PC-9 (cell line): ENCODE measurements around the gene FAM114A1. TPM values are rescaled to one million over a fixed set of nuclear protein-coding genes. Genes with fewer than 3 reads are reported as not detected.

ENCODE experiments used
- BruUV-seq: library from RNA; stranded (reverse); fragments of 400-500 nt; replicated peaks from 2 replicates; lab custom pipeline; 2021; lab: Mats Ljungman, UMichigan
- CTCF ChIA-PET: fragments of 300-600 bp; sonication (Branson Sonifier 250); formaldehyde crosslinking; loops from one replicate; lab custom pipeline; 2022; ENCODE audit warnings: antibody characterized with exemption; lab: Charles Lee
- POLR2A ChIA-PET: fragments of 300-600 bp; sonication (Branson Sonifier 250); formaldehyde crosslinking; loops from one replicate; lab custom pipeline; 2022; ENCODE audit warnings: antibody characterized with exemption; ENCODE audit not compliant: unreplicated experiment; lab: Charles Lee
- DNase-seq, 2 experiments: peaks; one replicate each; pipeline versions ENCODE4 v3.0.0 to v3.0.0-alpha.2; 2015 to 2022; ENCODE audit warnings: mixed read lengths in 1 of 2
- H2AFZ ChIP-seq: fragments of 200-600 bp; sonication (generic); 2 replicates; pipeline ENCODE4 v1.8.1; 2017; ENCODE audit warnings: antibody characterized with exemption
- H3F3A ChIP-seq: fragments of 200-600 bp; sonication (generic); 2 replicates; pipeline ENCODE4 v1.8.1; 2017; ENCODE audit warnings: antibody characterized with exemption, mild to moderate bottlenecking, low read depth; ENCODE audit not compliant: insufficient read depth
- H3K27ac ChIP-seq: fragments of 200-600 bp; sonication (generic); 2 replicates; pipeline ENCODE4 v1.6.1; 2016; ENCODE audit warnings: mixed run types
- H3K27me3 ChIP-seq: fragments of 200-600 bp; sonication (generic); 2 replicates; pipeline ENCODE4 v1.6.1; 2016; ENCODE audit warnings: low read depth, mixed run types; ENCODE audit not compliant: insufficient read depth
- H3K36me3 ChIP-seq: fragments of 200-600 bp; sonication (generic); 2 replicates; pipeline ENCODE4 v1.6.1; 2016; ENCODE audit warnings: low read depth, mixed run types
- H3K4me1 ChIP-seq: fragments of 200-600 bp; sonication (generic); replicated peaks from 2 replicates; pipeline ENCODE4 v1.6.1; 2016; ENCODE audit warnings: mixed run types; ENCODE audit not compliant: insufficient read depth
- H3K4me2 ChIP-seq: fragments of 200-600 bp; sonication (generic); 2 replicates; pipeline ENCODE4 v1.6.1; 2017; ENCODE audit warnings: mixed run types
- H3K4me3 ChIP-seq: fragments of 200-600 bp; sonication (generic); 2 replicates; pipeline ENCODE4 v1.6.1; 2016; ENCODE audit warnings: mixed run types
- H3K79me2 ChIP-seq: fragments of 200-600 bp; sonication (generic); 2 replicates; pipeline ENCODE4 v1.6.1; 2017; ENCODE audit warnings: low read depth, mixed run types
- H3K9me2 ChIP-seq: fragments of 200-600 bp; sonication (generic); 2 replicates; pipeline ENCODE4 v1.8.1; 2017; ENCODE audit warnings: mild to moderate bottlenecking; ENCODE audit not compliant: insufficient read depth
- H3K9me3 ChIP-seq: fragments of 200-600 bp; sonication (generic); 2 replicates; pipeline ENCODE4 v1.8.1; 2016; ENCODE audit warnings: low read depth; ENCODE audit not compliant: insufficient read depth
- H4K20me1 ChIP-seq: fragments of 200-600 bp; sonication (generic); 2 replicates; pipeline ENCODE4 v1.8.1; 2017; ENCODE audit not compliant: insufficient read depth
- CTCF ChIP-seq: fragments of 200-600 bp; sonication (generic); conservative IDR thresholded peaks from 2 replicates; pipeline ENCODE4 v1.6.1; 2017; ENCODE audit warnings: mixed run types, antibody characterized with exemption, mild to moderate bottlenecking, moderate library complexity
- EZH2 ChIP-seq: fragments of 200-600 bp; sonication (generic); IDR thresholded peaks from 2 replicates; pipeline ENCODE4 v1.8.0; 2017; ENCODE audit warnings: antibody characterized with exemption, low read depth
- intact Hi-C: fragments of 100-400 bp; cut with micrococcal nuclease; formaldehyde crosslinking; loops from one replicate; pipeline ENCODE4 v1.10.0; 2022; ENCODE audit not compliant: unreplicated experiment
- total RNA-seq: library from RNA; stranded (reverse); gene quantifications from 2 replicates; pipeline ENCODE4 v1.2.3, GENCODE V29; 2021

Gene FAM114A1
- total RNA-seq, 1 experiment from 2014 or later, result 73.7 TPM

- H3K9me2 ChIP-seq, result no peaks in the 10 kb centered on the region
- TF ChIP-seq CTCF (no peak), EZH2 (no peak)
- CTCF ChIA-PET, result no interaction called here
- intact Hi-C loops, result no loop called here
- H3F3A ChIP-seq, result peaks cover 13% of the 10 kb centered on the region
- no peak for DNase-seq
- peak overlapping the region; percentile 87; the same call in 1 of the 2 replicates for H3K27ac ChIP-seq
- peaks cover 28% of the 10 kb centered on the region for H3K36me3 ChIP-seq
- H3K27me3 ChIP-seq, result no peaks in the 10 kb centered on the region
- 0 out of 2 replicates have a peak, but pooled peaks cover 5% of the 10 kb centered on the region for H3K9me3 ChIP-seq
- H3K4me3 ChIP-seq, result no peak overlapping the region
- H3K4me2 ChIP-seq, result no peak overlapping the region
- BruUV-seq, result no TSS peak
- no peak overlapping the region for H2AFZ ChIP-seq
- peaks cover 16% of the 10 kb centered on the region for H3K4me1 ChIP-seq
- POLR2A ChIA-PET, result no interaction called here
- no peaks in the 10 kb centered on the region for H3K79me2 ChIP-seq
- no peaks in the 10 kb centered on the region for H4K20me1 ChIP-seq
These were observed 97.6 kb downstream of the FAM114A1 start for GRCh38 chr4:38964942-38965775.

DNA sequence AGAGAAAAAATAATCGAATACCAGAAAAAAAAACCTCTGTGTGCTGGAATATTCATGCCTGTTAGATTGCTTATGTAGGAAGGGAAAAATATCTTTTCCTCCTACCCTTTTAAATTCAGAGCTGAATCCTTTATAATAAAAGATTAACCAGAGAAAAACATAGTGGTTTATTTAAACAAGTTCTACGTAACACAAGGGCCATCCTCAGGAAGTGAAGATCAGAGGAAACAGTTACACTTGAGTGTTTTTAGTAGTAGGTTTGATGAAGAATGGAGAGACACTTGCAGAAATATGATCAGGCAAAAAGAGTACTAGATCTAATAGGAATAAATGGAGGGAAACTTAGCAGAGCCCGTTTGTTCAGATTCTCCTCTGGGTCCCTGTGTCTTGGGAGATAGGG is 98.3 kb downstream of the FAM114A1 start:
- no peaks in the 10 kb centered on the region for H3K9me2 ChIP-seq
- no TSS peak for BruUV-seq
- peaks cover 16% of the 10 kb centered on the region for H3K4me1 ChIP-seq
- ChIA-PET POLR2A (no interaction called here), CTCF (no interaction called here)
- H3K79me2 ChIP-seq, result no peaks in the 10 kb centered on the region
- DNase-seq, result no peak
- H3F3A ChIP-seq, result peaks cover 13% of the 10 kb centered on the region
- H3K36me3 ChIP-seq, result peaks cover 28% of the 10 kb centered on the region
- no peak overlapping the region for H2AFZ ChIP-seq
- no peaks in the 10 kb centered on the region for H3K27me3 ChIP-seq
- H3K9me3 ChIP-seq, result 0 out of 2 replicates have a peak, but pooled peaks cover 5% of the 10 kb centered on the region
- no peaks in the 10 kb centered on the region for H4K20me1 ChIP-seq
- H3K4me2 ChIP-seq, result no peak overlapping the region
- peak overlapping the region; percentile 87 for H3K27ac ChIP-seq
- H3K4me3 ChIP-seq, result no peak overlapping the region
- TF ChIP-seq CTCF (no peak), EZH2 (no peak)
- intact Hi-C loops, result no loop called here

GRCh38 chr4:38967260-38968095 is 99.9 kb downstream of the FAM114A1 start:
- H3F3A ChIP-seq, result peaks cover 18% of the 10 kb centered on the region
- H3K27ac ChIP-seq, result peak overlapping the region; percentile 87
- TF ChIP-seq EZH2 (no peak), CTCF (no peak)
- H3K4me1 ChIP-seq, result peaks cover 16% of the 10 kb centered on the region
- intact Hi-C loops, result no loop called here
- no peak overlapping the region for H2AFZ ChIP-seq
- H3K4me3 ChIP-seq, result no peak overlapping the region
- ChIA-PET POLR2A (no interaction called here), CTCF (no interaction called here)
- H4K20me1 ChIP-seq, result no peaks in the 10 kb centered on the region
- no peaks in the 10 kb centered on the region for H3K27me3 ChIP-seq
- no peaks in the 10 kb centered on the region for H3K79me2 ChIP-seq
- peaks cover 28% of the 10 kb centered on the region for H3K36me3 ChIP-seq
- peak in 1 of 2 experiments; percentile 57 for DNase-seq
- no peaks in the 10 kb centered on the region for H3K9me2 ChIP-seq
- H3K9me3 ChIP-seq, result 0 out of 2 replicates have a peak, but pooled peaks cover 5% of the 10 kb centered on the region
- BruUV-seq, result no TSS peak
- no peak overlapping the region for H3K4me2 ChIP-seq
